Skeletal muscle satellite cell (primary cell): ENCODE measurements around the gene OR4D11. TPM values are rescaled to one million over a fixed set of nuclear protein-coding genes. Genes with fewer than 3 reads are reported as not detected.
"Not testable (repeated sequence)": the region's sequence is repeated elsewhere in the genome, so short reads cannot be mapped to it uniquely, and the experiment has no call there.

ENCODE experiments used
- H3K27me3 ChIP-seq: 2 replicates; pipeline ENCODE4 v1.7.0; 2013; ENCODE audit warnings: low read length; ENCODE audit not compliant: control insufficient read depth, insufficient read depth
- H3K36me3 ChIP-seq: 2 replicates; pipeline ENCODE4 v1.7.0; 2013; ENCODE audit warnings: mild to moderate bottlenecking, control low read depth, low read length; ENCODE audit not compliant: insufficient read depth
- H3K4me1 ChIP-seq: 2 replicates; pipeline ENCODE4 v1.7.0; 2013; ENCODE audit warnings: low read length; ENCODE audit not compliant: control insufficient read depth, insufficient read depth
- H3K4me2 ChIP-seq: 2 replicates; pipeline ENCODE4 v1.7.0; 2013; ENCODE audit warnings: mild to moderate bottlenecking, low read length
- H3K4me3 ChIP-seq: 2 replicates; pipeline ENCODE4 v1.7.0; 2013; ENCODE audit warnings: low read length
- H3K9ac ChIP-seq: 2 replicates; pipeline ENCODE4 v1.7.0; 2013; ENCODE audit warnings: mild to moderate bottlenecking, low read depth, low read length, moderate library complexity
- H3K9me3 ChIP-seq: replicated peaks from 2 replicates; pipeline ENCODE4 v1.7.0; 2013; ENCODE audit warnings: mild to moderate bottlenecking, control low read depth, low read length
- total RNA-seq: library from RNA; depleted of rRNA; stranded (reverse); fragments of >200 nt; gene quantifications from 2 replicates; pipeline ENCODE4 v1.2.3, GENCODE V29; 2012; rRNA removed

OR4D11 gene
- not detected in 2 replicates for total RNA-seq

DNA sequence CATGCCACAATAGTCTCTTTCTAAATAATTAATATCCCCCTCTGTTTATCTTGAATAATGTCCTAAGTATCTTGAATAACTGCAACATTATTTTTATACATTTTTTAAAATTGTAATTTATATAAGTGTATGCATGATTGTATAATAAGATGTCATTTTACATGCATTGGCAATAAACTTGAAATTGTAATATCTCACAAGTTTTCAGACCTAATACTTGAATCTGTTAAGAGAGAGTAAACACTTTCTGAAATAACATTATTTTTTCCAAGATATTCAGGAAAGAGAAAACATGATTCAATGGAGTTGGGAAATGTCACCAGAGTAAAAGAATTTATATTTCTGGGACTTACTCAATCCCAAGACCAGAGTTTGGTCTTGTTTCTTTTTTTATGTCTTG is at the start of gene OR4D11:
OR4D11 (plus strand) TSS at position 301 of the 400 bp plus-strand sequence; CDS start at position 301, 0 bp downstream.
- Histone ChIP-seq H3K4me3 (no peak within 1 kb of the TSS), H3K4me1 (no peaks in the 10 kb centered on the region), H3K9ac (no peak within 1 kb of the TSS), H3K27me3 (peaks cover 5% of the 10 kb centered on the region), H3K9me3 (no peaks in the 10 kb centered on the region), H3K36me3 (no peaks in the 10 kb centered on the region), H3K4me2 (no peak within 1 kb of the TSS)

- H3K9me3 ChIP-seq, result no peaks in the 10 kb centered on the region
- H3K4me2 ChIP-seq, result no peak within 1 kb of the TSS
- no peaks in the 10 kb centered on the region for H3K27me3 ChIP-seq
- no peaks in the 10 kb centered on the region for H3K4me1 ChIP-seq
- no peak within 1 kb of the TSS for H3K9ac ChIP-seq
- no peaks in the 10 kb centered on the region for H3K36me3 ChIP-seq
- no peak within 1 kb of the TSS for H3K4me3 ChIP-seq
These were observed 46.7 kb upstream of the OR4D11 start, which contains the start of gene OR4D6 for GRCh38 chr11:59456661-59457060. OR4D6 (plus strand) TSS chr11:59456961; CDS start chr11:59456961, 0 bp downstream.

GRCh38 chr11:59459916-59460315 is 43.5 kb upstream of the OR4D11 start:
- H3K36me3 ChIP-seq, result no peaks in the 10 kb centered on the region
- H3K4me2 ChIP-seq, result no peak overlapping the region
- H3K9me3 ChIP-seq, result no peaks in the 10 kb centered on the region
- no peak overlapping the region for H3K4me3 ChIP-seq
- H3K27me3 ChIP-seq, result no peaks in the 10 kb centered on the region
- no peak overlapping the region for H3K9ac ChIP-seq
- H3K4me1 ChIP-seq, result peaks cover 5% of the 10 kb centered on the region

DNA sequence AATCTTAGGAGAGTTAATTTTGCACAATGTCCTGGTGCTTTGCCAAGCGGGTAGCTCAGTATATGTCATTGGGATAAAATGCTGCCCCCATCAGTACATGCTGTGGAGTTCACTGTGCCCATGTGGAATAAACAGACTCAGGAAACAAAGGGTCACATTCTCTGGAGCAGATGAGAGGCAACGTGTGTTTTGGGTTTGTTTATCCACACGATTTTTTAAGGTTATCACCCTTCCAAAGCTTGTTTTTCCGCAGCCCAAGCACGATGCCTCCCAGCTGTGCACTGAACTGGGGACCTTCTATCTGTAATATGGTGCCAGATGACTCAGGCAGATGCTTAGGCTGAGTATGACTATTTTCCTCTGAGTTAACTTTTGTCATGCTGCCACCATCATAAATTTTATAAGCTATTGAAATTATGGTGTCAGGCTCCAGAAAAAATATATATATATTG is 40.2 kb upstream of the OR4D11 start:
- peaks cover 5% of the 10 kb centered on the region for H3K4me1 ChIP-seq
- no peak overlapping the region for H3K4me3 ChIP-seq

DNA sequence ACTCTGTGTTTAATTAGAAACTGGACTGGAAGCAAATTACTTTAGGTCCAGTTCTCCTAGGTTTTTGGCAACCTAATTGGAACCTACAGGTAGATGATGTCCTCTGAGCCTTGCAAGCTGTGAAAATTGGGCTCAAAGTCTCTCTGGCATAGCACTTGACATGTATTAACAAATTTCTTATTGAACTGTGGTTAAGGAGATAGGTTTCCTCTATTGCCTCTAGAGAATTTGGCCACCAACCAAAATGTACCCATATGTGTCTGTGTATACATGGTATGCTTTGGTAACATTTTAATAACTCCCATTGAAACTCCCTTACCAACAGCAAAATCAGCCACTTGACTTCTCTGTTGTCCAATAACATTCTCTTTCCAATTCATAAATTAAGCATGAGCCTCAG is 30.4 kb upstream of the OR4D11 start, which contains the start of gene OR4D10:
OR4D10 (plus strand) TSS at position 301 of the 400 bp plus-strand sequence. CDS start 4,115 bp downstream, outside the sequence.
- Histone ChIP-seq H3K9ac (no peak within 1 kb of the TSS), H3K9me3 (no peaks in the 10 kb centered on the region), H3K4me2 (no peak within 1 kb of the TSS), H3K4me3 (no peak within 1 kb of the TSS), H3K36me3 (no peaks in the 10 kb centered on the region), H3K4me1 (no peaks in the 10 kb centered on the region), H3K27me3 (no peaks in the 10 kb centered on the region)

More for the DNA sequence above, 40.2 kb upstream of the OR4D11 start:
- Histone ChIP-seq H3K27me3 (no peaks in the 10 kb centered on the region), H3K36me3 (no peaks in the 10 kb centered on the region), H3K9ac (no peak overlapping the region), H3K9me3 (no peaks in the 10 kb centered on the region), H3K4me2 (peak overlapping the region; percentile 32)

GRCh38 chr11:59475176-59475575 is 28.2 kb upstream of the OR4D11 start:
- Histone ChIP-seq H3K27me3 (peaks cover 3% of the 10 kb centered on the region), H3K9ac (no peak overlapping the region), H3K36me3 (no peaks in the 10 kb centered on the region), H3K9me3 (no peaks in the 10 kb centered on the region), H3K4me2 (no peak overlapping the region), H3K4me3 (no peak overlapping the region), H3K4me1 (no peaks in the 10 kb centered on the region)

GRCh38 chr11:59479906-59480305 is 23.5 kb upstream of the OR4D11 start:
- H3K4me1 ChIP-seq, result no peaks in the 10 kb centered on the region
- H3K36me3 ChIP-seq, result no peaks in the 10 kb centered on the region
- H3K4me2 ChIP-seq, result no peak overlapping the region
- H3K9me3 ChIP-seq, result no peaks in the 10 kb centered on the region
- no peak overlapping the region for H3K9ac ChIP-seq
- peaks cover 7% of the 10 kb centered on the region for H3K27me3 ChIP-seq
- no peak overlapping the region for H3K4me3 ChIP-seq

GRCh38 chr11:59480359-59480758 is 23.0 kb upstream of the OR4D11 start:
- Histone ChIP-seq H3K36me3 (no peaks in the 10 kb centered on the region), H3K9me3 (no peaks in the 10 kb centered on the region), H3K27me3 (peaks cover 7% of the 10 kb centered on the region), H3K4me3 (no peak overlapping the region), H3K9ac (no peak overlapping the region), H3K4me2 (no peak overlapping the region), H3K4me1 (no peaks in the 10 kb centered on the region)

- Histone ChIP-seq H3K4me1 (no peaks in the 10 kb centered on the region), H3K4me3 (no peak overlapping the region), H3K9ac (no peak overlapping the region), H3K4me2 (no peak overlapping the region), H3K36me3 (no peaks in the 10 kb centered on the region), H3K9me3 (no peaks in the 10 kb centered on the region), H3K27me3 (peaks cover 5% of the 10 kb centered on the region)
These were observed 1.4 kb upstream of the OR4D11 start for GRCh38 chr11:59501931-59502330.

- H3K9ac ChIP-seq, result no peak within 1 kb of the TSS
- no peaks in the 10 kb centered on the region for H3K4me1 ChIP-seq
- no peak within 1 kb of the TSS for H3K4me3 ChIP-seq
- H3K27me3 ChIP-seq, result no peaks in the 10 kb centered on the region
- H3K36me3 ChIP-seq, result no peaks in the 10 kb centered on the region
- H3K4me2 ChIP-seq, result no peak within 1 kb of the TSS
- no peaks in the 10 kb centered on the region for H3K9me3 ChIP-seq
These were observed 7.7 kb downstream of the OR4D11 start, which contains the start of gene OR4D9 for GRCh38 chr11:59510941-59511589. OR4D9 (plus strand) TSS chr11:59511539; CDS start chr11:59514913, 3,374 bp downstream.

- no peaks in the 10 kb centered on the region for H3K36me3 ChIP-seq
- H3K27me3 ChIP-seq, result no peaks in the 10 kb centered on the region
- H3K9ac ChIP-seq, result no peak overlapping the region
- H3K4me1 ChIP-seq, result no peaks in the 10 kb centered on the region
- no peak overlapping the region for H3K4me3 ChIP-seq
- no peak overlapping the region for H3K4me2 ChIP-seq
- no peaks in the 10 kb centered on the region for H3K9me3 ChIP-seq
These were observed 8.3 kb downstream of the OR4D11 start for GRCh38 chr11:59511675-59512074.

- peaks cover 18% of the 10 kb centered on the region for H3K27me3 ChIP-seq
- not testable (repeated sequence) for H3K9ac ChIP-seq, H3K4me1 ChIP-seq, H3K4me3 ChIP-seq, H3K36me3 ChIP-seq, H3K4me2 ChIP-seq, H3K9me3 ChIP-seq
These were observed 16.8 kb downstream of the OR4D11 start for GRCh38 chr11:59520139-59520538.
